SK-N-SH (cell line): Measurements from ENCODE around the gene KCTD7. TPM values are rescaled to one million over a fixed set of nuclear protein-coding genes. Genes with fewer than 3 reads are reported as not detected.
"Not testable (repeated sequence)": the region's sequence is repeated elsewhere in the genome, so short reads cannot be mapped to it uniquely, and the experiment has no call there.

Source experiments
- CTCF ChIA-PET: fragments of 300-600, 350-600 bp; formaldehyde crosslinking; extraction: SDS; loops from one replicate; lab custom pipeline; 2021; lab: Yijun Ruan, JAX
- POLR2A ChIA-PET: fragments of 350-600 bp; sonication (Branson Sonifier 250); formaldehyde crosslinking; extraction: SDS; loops from one replicate; lab custom pipeline; 2020; ENCODE audit warnings: antibody characterized with exemption, inconsistent platforms; lab: Yijun Ruan, JAX
- DNase-seq: peaks from one replicate; pipeline ENCODE4 v3.0.0; 2012
- H2AFZ ChIP-seq: fragments of 200-600 bp; sonication (generic); 2 replicates; pipeline ENCODE4 v1.8.1; 2016; ENCODE audit warnings: antibody characterized with exemption, mild to moderate bottlenecking, low read depth
- H3F3A ChIP-seq: fragments of 200-600 bp; sonication (generic); replicated peaks from 2 replicates; pipeline ENCODE3; 2016; ENCODE audit warnings: antibody characterized with exemption, mild to moderate bottlenecking; ENCODE audit not compliant: insufficient read depth
- H3K27ac ChIP-seq, 2 experiments: fragments of 200-500 bp in 1 of 2; fragments of 200-600 bp in 1 of 2; sonication (Bioruptor generic) in 1 of 2; sonication (generic), shearing (Covaris generic) in 1 of 2; 2 replicates each; pipeline versions ENCODE4 v1.5.1 to v1.6.1; 2014 to 2016; ENCODE audit warnings: low read depth in 2 of 2, inconsistent platforms in 1 of 2, low read length in 1 of 2, mild to moderate bottlenecking in 1 of 2, mixed read lengths in 1 of 2
- H3K27me3 ChIP-seq: fragments of 200-600 bp; sonication (generic), shearing (Covaris generic); 2 replicates; pipeline ENCODE4 v1.6.1; 2016; ENCODE audit warnings: mixed run types; ENCODE audit not compliant: insufficient read depth
- H3K36me3 ChIP-seq, 2 experiments: fragments of 200-500 bp in 1 of 2; fragments of 200-600 bp in 1 of 2; sonication (Bioruptor generic) in 1 of 2; sonication (generic) in 1 of 2; replicated peaks in 1 of 2; 2 replicates each; pipeline versions ENCODE3 to v1.5.1; 2014 to 2016; ENCODE audit warnings: low read length in 1 of 2, mild to moderate bottlenecking in 1 of 2; ENCODE audit not compliant: insufficient read depth in 2 of 2, control insufficient read depth in 1 of 2
- H3K4me1 ChIP-seq, 2 experiments: fragments of 200-500 bp in 1 of 2; fragments of 200-600 bp in 1 of 2; sonication (Bioruptor generic) in 1 of 2; sonication (generic), shearing (Covaris generic) in 1 of 2; 2 replicates each; pipeline versions ENCODE4 v1.5.1 to v1.6.1; 2014 to 2016; ENCODE audit warnings: low read depth in 1 of 2, low read length in 1 of 2, mixed run types in 1 of 2; ENCODE audit not compliant: insufficient read depth in 2 of 2, control insufficient read depth in 1 of 2
- H3K4me2 ChIP-seq: fragments of 200-600 bp; sonication (generic), shearing (Covaris generic); 2 replicates; pipeline ENCODE4 v1.6.1; 2017; ENCODE audit warnings: mixed run types
- H3K4me3 ChIP-seq, 2 experiments: fragments of 200-500 bp in 1 of 2; fragments of 200-600 bp in 1 of 2; sonication (Bioruptor generic) in 1 of 2; sonication (generic), shearing (Covaris generic) in 1 of 2; 2 replicates each; pipeline versions ENCODE4 v1.5.1 to v1.8.1; 2014 to 2016; ENCODE audit warnings: low read depth in 2 of 2, inconsistent platforms in 1 of 2, low read length in 1 of 2, mild to moderate bottlenecking in 1 of 2, mixed read lengths in 1 of 2, moderate library complexity in 1 of 2
- H3K79me2 ChIP-seq: fragments of 200-600 bp; sonication (generic); 2 replicates; pipeline ENCODE4 v1.8.1; 2017; ENCODE audit warnings: mild to moderate bottlenecking; ENCODE audit not compliant: insufficient read depth
- H3K9ac ChIP-seq: fragments of 200-600 bp; sonication (generic); 2 replicates; pipeline ENCODE4 v1.6.1; 2017; ENCODE audit warnings: mixed run types
- H3K9me2 ChIP-seq: fragments of 200-600 bp; sonication (generic); 2 replicates; pipeline ENCODE4 v1.6.1; 2017; ENCODE audit warnings: mixed run types
- H3K9me3 ChIP-seq: fragments of 200-600 bp; sonication (generic); 2 replicates; pipeline ENCODE4 v1.6.1; 2017; ENCODE audit warnings: mixed run types, mild to moderate bottlenecking, moderate library complexity
- H4K20me1 ChIP-seq: fragments of 200-600 bp; sonication (generic); 2 replicates; pipeline ENCODE4 v1.6.1; 2017; ENCODE audit warnings: mild to moderate bottlenecking, mixed run types; ENCODE audit not compliant: insufficient read depth
- FOXJ3 ChIP-seq: sonication (generic); formaldehyde crosslinking; IDR thresholded peaks from 2 replicates; pipeline ENCODE4 v1.5.1; 2020; ENCODE audit warnings: mild to moderate bottlenecking, missing genetic modification reagents
- RCOR1 ChIP-seq: fragments of 150-350 bp; IDR thresholded peaks from 2 replicates; pipeline ENCODE4 v1.6.1; 2017; ENCODE audit warnings: antibody characterized with exemption, low read length
- SMC3 ChIP-seq: IDR thresholded peaks from 2 replicates; pipeline ENCODE4 v1.6.1; 2012; ENCODE audit warnings: low read depth, low read length, improper control_type of control experiment
- YY1 ChIP-seq: IDR thresholded peaks from 2 replicates; pipeline ENCODE4 v1.4.0; 2012; ENCODE audit warnings: low read depth, mild to moderate bottlenecking
- WGBS: methylation state at CpG from one replicate; pipeline ENCODE4 v1.1.6; 2017; ENCODE audit warnings: low lambda C conversion rate; 5-methylcytosine and 5-hydroxymethylcytosine counted together
- polyA plus RNA-seq, 3 experiments: library from polyadenylated mRNA; depleted of rRNA; stranded (reverse); fragments of >200 nt; gene quantifications; 2 replicates each; pipeline ENCODE4 v1.2.3, GENCODE V29; 2012
- TF ChIP-seq, protein P1 (sequence below): fragments of 150-350 bp; IDR thresholded peaks from 2 replicates; pipeline ENCODE4 v1.6.1; 2017; ENCODE audit warnings: antibody characterized with exemption, low read length, low read depth, borderline replicate concordance

KCTD7 gene
- polyA plus RNA-seq, 1 of the 3 experiments (the other 2 are of a cell fraction) = 19.5 TPM

DNA sequence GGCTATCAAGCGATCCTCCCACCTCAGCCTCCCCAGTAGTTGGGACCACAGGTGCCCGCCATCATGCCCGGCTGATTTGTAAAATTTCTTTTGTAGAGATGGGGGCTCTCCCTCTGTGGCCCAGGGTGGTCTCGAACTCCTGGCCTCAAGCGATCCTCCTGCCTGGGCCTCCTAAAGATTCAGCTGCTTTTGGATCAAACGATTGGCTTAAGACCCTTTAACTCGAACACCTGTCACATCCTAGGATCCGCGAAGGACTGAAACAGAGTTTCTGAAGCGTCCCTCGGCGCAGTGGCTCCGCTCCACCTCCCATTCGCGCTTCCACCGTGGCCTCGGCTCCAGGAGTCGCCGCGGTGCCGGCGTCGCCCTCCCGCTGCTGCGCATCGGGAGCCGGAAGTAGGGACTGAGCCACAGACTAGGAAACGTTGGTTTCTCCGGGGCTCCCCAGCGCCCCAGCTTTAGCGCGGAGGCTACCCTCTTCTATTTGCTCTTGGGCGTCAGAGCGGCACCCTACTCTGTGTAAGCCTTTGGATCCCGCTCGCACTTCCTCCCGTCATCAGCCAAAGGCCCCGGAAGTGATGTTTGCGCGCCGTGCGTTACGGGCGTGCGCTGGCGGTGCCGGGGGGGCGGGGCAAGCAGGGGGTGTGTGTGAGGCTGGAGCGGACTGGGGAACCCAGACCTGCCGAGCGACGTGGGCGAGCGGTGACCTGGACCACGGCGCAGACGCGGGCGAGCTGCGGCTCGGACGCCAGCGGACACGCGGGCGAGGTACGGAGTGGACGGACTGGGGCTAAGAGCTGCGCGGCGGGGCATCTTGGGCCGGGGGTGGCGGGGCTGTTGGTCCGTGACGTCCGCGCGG is 53.0 kb downstream of the KCTD7 start (continued):
- TF ChIP-seq SMC3 = no peak; the same call in 1 of the 2 replicates

DNA sequence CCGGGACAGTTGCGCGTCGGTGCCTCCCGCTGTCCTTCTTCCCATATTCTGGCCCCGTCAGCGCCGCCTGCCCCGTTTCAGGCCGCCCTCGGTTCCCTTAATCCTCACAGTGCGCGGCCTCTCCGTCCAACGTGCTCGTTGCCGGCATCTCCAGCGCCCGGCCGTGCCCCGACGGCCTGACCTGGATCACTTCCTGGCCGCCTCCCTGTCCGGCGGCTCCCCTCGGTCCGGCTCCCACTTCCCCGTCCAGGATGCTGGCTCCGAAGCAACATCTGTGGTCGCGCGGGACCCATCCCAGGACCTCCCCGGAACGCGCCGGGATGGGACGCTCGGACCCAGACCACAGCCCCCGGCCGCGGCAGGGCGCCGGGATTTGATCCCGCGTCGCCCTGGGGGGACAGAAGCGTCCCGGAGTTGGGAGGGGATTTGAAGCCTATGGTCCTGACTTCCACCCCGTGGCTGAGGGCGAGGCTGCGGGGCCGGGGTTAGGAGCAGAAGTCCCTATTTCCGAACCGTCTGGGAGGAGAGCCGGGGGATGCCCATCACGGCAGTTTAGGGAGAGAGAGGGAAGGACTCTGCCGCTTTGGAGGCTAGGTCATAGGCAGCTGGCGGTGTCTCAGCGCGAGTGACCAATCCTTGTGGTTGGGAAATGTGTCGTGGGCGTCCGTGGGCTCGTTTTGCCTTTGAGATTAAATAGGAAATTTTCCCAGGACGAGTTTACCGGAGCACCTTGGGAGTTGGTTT is 53.8 kb downstream of the KCTD7 start:
- no peaks in the 10 kb centered on the region for H4K20me1 ChIP-seq
- H3K27me3 ChIP-seq = no peaks in the 10 kb centered on the region
- DNase-seq = peak; percentile 80
- H3K9me2 ChIP-seq = no peaks in the 10 kb centered on the region
- WGBS = 3% methylated on average over 46 of the region's 66 CpGs
- CTCF ChIA-PET = interaction anchor here (2.6 kb wide), 1 partner anchor 125 kb away, joined by 7 read pairs; no protein-coding TSS in a partner anchor
- H3K4me1 ChIP-seq = peaks cover 0 to 5% of the 10 kb centered on the region in 2 experiments; a peak in 1 of 4 replicates
- H3K27ac ChIP-seq = peak overlapping the region; percentile 44 to 93; a peak in 3 of 4 replicates
- POLR2A ChIA-PET = interaction anchor here (0.5 to 1.1 kb wide), 3 partner anchors 16 to 55 kb away, joined by 3 read pairs; no protein-coding TSS in a partner anchor
- peak overlapping the region; percentile 92 for H3K4me2 ChIP-seq
- peaks cover 0 to 3% of the 10 kb centered on the region in 2 experiments for H3K36me3 ChIP-seq
- H3K9me3 ChIP-seq = no peaks in the 10 kb centered on the region
- H3K79me2 ChIP-seq = peaks cover 73% of the 10 kb centered on the region
- peaks cover 12% of the 10 kb centered on the region for H3F3A ChIP-seq
- TF ChIP-seq RCOR1 = no peak
- no peak; the same call in 1 of the 2 replicates for TF ChIP-seq FOXJ3 (CRISPR knock-in tag)
- no peak for TF ChIP-seq YY1
- TF ChIP-seq, protein P1, sequence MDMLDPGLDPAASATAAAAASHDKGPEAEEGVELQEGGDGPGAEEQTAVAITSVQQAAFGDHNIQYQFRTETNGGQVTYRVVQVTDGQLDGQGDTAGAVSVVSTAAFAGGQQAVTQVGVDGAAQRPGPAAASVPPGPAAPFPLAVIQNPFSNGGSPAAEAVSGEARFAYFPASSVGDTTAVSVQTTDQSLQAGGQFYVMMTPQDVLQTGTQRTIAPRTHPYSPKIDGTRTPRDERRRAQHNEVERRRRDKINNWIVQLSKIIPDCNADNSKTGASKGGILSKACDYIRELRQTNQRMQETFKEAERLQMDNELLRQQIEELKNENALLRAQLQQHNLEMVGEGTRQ = no peak
- peak overlapping the region; percentile 67 to 94 for H3K4me3 ChIP-seq
- H2AFZ ChIP-seq = peak overlapping the region; percentile 85
- peak overlapping the region; percentile 95 for H3K9ac ChIP-seq

DNA sequence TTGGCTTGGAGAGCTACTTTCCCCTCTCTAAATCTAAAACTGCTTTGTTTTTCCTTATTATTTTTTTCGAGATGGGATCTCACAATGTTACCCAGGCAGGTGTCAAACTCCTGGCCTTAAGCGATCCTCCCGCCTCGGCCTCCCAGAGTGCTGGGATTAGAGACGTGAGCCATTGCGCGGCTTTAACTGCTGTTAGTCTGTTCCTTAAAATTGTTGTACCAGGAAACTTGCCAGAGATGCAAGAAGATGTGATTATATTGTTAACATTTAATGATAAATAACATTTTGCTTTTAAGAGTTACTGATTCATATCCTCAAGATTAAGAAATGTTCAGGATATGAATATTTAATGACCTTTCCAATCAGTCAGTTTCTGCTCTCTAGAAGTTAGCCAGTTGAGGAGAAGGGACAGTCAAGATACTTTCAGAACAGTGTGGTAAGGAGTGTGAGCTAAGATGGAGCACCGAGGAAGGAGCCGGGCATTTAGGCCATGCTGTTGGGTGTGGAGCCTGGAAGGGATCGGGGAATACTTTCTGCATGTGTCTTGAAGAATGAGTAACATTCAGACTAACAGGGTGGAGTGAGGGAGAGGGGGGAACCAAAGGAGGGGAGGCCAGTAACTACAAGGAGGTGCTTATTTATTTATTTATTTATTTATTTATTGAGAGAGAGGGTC is 54.6 kb downstream of the KCTD7 start:
- H3K9me2 ChIP-seq, H3K36me3 ChIP-seq, DNase-seq, H3K27me3 ChIP-seq, H3K9me3 ChIP-seq, POLR2A ChIA-PET, H4K20me1 ChIP-seq, H3K4me1 ChIP-seq: not testable (repeated sequence)
- CTCF ChIA-PET = interaction anchor here (2.6 kb wide), 1 partner anchor 126 kb away, joined by 7 read pairs; no protein-coding TSS in a partner anchor
- H3K4me3 ChIP-seq = peak overlapping the region; percentile 67 to 94
- H3K4me2 ChIP-seq = peak overlapping the region; percentile 92
- H2AFZ ChIP-seq = 0 out of 2 replicates have a peak overlapping the region, but pooled peaks have one; percentile 85
- H3K27ac ChIP-seq = peak overlapping the region in 1 of 2 experiments; percentile 93; a peak in 2 of 4 replicates
- 67% methylated on average over 10 of the region's 10 CpGs for WGBS
- H3K79me2 ChIP-seq = peaks cover 80% of the 10 kb centered on the region
- peaks cover 12% of the 10 kb centered on the region for H3F3A ChIP-seq
- H3K9ac ChIP-seq = peak overlapping the region; percentile 95
